HG03108 (cell line): ENCODE results near the gene MAML3.

Experiments
- ATAC-seq: cut with Tn5 transposase; IDR thresholded peaks from one replicate; pipeline ENCODE4 v1.9.1; 2021; ENCODE audit warnings: moderate library complexity; ENCODE audit not compliant: unreplicated experiment

MAML3 gene

GRCh38 chr4:139674875-139675550 lies 479.0 kb downstream of the MAML3 start:
- no peak for ATAC-seq

GRCh38 chr4:139672732-139673131 lies 481.3 kb downstream of the MAML3 start:
- ATAC-seq = no peak

GRCh38 chr4:139672215-139672614 lies 481.8 kb downstream of the MAML3 start:
- ATAC-seq = no peak

- no peak for ATAC-seq
Observed at GRCh38 chr4:139670775-139671174, 483.2 kb downstream of the MAML3 start.

- ATAC-seq = no peak
Observed at GRCh38 chr4:139669890-139670289, 484.1 kb downstream of the MAML3 start.

GRCh38 chr4:139669335-139669734 lies 484.6 kb downstream of the MAML3 start:
- no peak for ATAC-seq

- ATAC-seq = no peak
Observed at GRCh38 chr4:139668658-139669201, 485.3 kb downstream of the MAML3 start.

- ATAC-seq = no peak
Observed at GRCh38 chr4:139668036-139668435, 485.9 kb downstream of the MAML3 start.
